Ishikawa (cell line): ENCODE data around the gene DNAJC15.

Source experiments
- CEBPB ChIP-seq: IDR thresholded peaks from 2 replicates; pipeline ENCODE4 v1.6.1; 2012
- CREB1 ChIP-seq: IDR thresholded peaks from 2 replicates; pipeline ENCODE4 v1.6.1; 2012; ENCODE audit warnings: low read depth
- EGR1 ChIP-seq: IDR thresholded peaks from 2 replicates; pipeline ENCODE4 v1.6.1; 2012
- EP300 ChIP-seq: IDR thresholded peaks from 2 replicates; pipeline ENCODE4 v1.6.1; 2012; ENCODE audit warnings: borderline replicate concordance
- FOXM1 ChIP-seq: IDR thresholded peaks from 2 replicates; pipeline ENCODE4 v1.6.1; 2012; ENCODE audit warnings: low read depth, borderline replicate concordance
- NFIC ChIP-seq: IDR thresholded peaks from 2 replicates; pipeline ENCODE4 v1.6.1; 2012
- RAD21 ChIP-seq: IDR thresholded peaks from 2 replicates; pipeline ENCODE4 v1.6.1; 2012; ENCODE audit warnings: low read depth
- TAF1 ChIP-seq: IDR thresholded peaks from 2 replicates; pipeline ENCODE4 v1.6.1; 2012; ENCODE audit warnings: low read depth, mild to moderate bottlenecking
- TCF12 ChIP-seq: IDR thresholded peaks from 2 replicates; pipeline ENCODE4 v1.6.1; 2012; ENCODE audit warnings: low read depth
- TEAD4 ChIP-seq: IDR thresholded peaks from 2 replicates; pipeline ENCODE4 v1.6.1; 2012
- YY1 ChIP-seq: IDR thresholded peaks from 2 replicates; pipeline ENCODE4 v1.6.1; 2012; ENCODE audit warnings: low read depth
- ZBTB7A ChIP-seq: IDR thresholded peaks from 2 replicates; pipeline ENCODE4 v1.6.1; 2012; ENCODE audit warnings: low read depth
- TF ChIP-seq, protein P1 (sequence below): IDR thresholded peaks from 2 replicates; pipeline ENCODE4 v1.6.1; 2012
- TF ChIP-seq, protein P2 (sequence below): IDR thresholded peaks from 2 replicates; pipeline ENCODE4 v1.6.1; 2012; ENCODE audit warnings: low read depth, mild to moderate bottlenecking
- TF ChIP-seq, protein P3 (sequence below): IDR thresholded peaks from 2 replicates; pipeline ENCODE4 v1.6.1; 2012

The DNAJC15 gene

DNA sequence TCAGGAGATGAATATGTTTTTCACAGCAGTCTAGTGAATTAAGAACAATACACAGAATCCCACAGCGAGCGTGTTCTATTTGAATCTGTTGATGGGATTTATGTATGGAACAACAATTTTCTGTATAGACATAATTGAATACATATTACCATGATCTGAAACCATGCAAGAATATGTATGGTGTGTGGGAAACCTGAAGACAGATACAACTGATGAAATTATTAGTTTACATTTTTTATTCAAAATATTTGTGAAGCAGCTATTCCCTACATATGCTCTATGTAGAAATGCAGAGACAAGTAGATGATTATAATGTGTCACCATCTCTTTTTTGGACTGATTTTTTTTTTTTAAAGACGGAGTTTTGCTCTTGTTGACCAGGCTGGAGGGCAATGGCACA is 91.8 kb downstream of the DNAJC15 start:
- TF ChIP-seq TCF12 (no peak), CREB1 (no peak), EGR1 (no peak), FOXM1 (no peak), TAF1 (no peak), CEBPB (no peak), RAD21 (no peak), TEAD4 (no peak), YY1 (no peak)
- TF ChIP-seq, protein P1, sequence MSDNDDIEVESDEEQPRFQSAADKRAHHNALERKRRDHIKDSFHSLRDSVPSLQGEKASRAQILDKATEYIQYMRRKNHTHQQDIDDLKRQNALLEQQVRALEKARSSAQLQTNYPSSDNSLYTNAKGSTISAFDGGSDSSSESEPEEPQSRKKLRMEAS: no peak
- TF ChIP-seq, protein P2, sequence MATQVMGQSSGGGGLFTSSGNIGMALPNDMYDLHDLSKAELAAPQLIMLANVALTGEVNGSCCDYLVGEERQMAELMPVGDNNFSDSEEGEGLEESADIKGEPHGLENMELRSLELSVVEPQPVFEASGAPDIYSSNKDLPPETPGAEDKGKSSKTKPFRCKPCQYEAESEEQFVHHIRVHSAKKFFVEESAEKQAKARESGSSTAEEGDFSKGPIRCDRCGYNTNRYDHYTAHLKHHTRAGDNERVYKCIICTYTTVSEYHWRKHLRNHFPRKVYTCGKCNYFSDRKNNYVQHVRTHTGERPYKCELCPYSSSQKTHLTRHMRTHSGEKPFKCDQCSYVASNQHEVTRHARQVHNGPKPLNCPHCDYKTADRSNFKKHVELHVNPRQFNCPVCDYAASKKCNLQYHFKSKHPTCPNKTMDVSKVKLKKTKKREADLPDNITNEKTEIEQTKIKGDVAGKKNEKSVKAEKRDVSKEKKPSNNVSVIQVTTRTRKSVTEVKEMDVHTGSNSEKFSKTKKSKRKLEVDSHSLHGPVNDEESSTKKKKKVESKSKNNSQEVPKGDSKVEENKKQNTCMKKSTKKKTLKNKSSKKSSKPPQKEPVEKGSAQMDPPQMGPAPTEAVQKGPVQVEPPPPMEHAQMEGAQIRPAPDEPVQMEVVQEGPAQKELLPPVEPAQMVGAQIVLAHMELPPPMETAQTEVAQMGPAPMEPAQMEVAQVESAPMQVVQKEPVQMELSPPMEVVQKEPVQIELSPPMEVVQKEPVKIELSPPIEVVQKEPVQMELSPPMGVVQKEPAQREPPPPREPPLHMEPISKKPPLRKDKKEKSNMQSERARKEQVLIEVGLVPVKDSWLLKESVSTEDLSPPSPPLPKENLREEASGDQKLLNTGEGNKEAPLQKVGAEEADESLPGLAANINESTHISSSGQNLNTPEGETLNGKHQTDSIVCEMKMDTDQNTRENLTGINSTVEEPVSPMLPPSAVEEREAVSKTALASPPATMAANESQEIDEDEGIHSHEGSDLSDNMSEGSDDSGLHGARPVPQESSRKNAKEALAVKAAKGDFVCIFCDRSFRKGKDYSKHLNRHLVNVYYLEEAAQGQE: no peak

DNA sequence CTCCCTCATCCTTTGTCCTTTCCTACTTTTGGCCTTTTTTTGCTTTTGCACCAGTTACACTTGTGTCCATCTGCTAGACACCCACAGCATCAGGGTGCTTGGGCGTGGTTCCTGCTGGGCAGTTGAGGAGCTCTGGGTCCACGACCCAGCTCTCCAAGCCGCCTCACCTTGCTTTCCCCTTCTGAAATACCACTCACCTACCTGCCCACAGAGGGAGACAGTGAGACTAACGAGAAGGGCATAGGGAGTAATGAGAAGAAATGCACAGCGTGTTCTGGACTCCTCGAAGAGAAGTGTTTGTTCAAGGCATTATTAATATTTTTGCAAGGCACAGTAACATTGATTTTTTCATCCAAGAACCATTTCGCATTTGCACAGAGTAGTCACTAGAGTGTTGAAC is 92.9 kb downstream of the DNAJC15 start:
- TF ChIP-seq TAF1 (no peak), EGR1 (no peak), CREB1 (no peak), TEAD4 (no peak), NFIC (no peak), RAD21 (no peak), TCF12 (no peak), YY1 (no peak), ZBTB7A (no peak), CEBPB (no peak), EP300 (no peak), FOXM1 (no peak)
- TF ChIP-seq, protein P3, sequence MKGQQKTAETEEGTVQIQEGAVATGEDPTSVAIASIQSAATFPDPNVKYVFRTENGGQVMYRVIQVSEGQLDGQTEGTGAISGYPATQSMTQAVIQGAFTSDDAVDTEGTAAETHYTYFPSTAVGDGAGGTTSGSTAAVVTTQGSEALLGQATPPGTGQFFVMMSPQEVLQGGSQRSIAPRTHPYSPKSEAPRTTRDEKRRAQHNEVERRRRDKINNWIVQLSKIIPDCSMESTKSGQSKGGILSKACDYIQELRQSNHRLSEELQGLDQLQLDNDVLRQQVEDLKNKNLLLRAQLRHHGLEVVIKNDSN: no peak
- TF ChIP-seq, protein P2: no peak
- TF ChIP-seq, protein P1: no peak

DNA sequence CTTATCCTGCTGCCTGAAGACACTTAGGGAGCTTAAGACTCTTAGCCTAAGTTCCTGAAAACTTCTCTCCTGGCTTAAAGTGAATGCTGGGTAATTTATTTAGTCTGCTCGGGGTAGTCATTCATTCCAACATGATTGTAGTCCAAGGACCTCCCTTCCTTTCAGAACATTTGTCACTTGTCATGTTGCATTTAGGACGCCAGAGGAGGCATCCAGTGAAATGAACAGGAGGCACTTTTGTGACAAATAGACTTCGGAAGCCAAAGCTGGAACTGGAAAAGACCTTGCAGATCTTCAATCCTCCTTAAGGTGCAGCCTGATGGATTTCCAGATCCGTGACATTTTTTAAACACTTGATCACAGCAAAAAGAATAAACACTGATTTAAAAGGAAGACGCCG is 95.1 kb downstream of the DNAJC15 start:
- TF ChIP-seq ZBTB7A: no peak
- TF ChIP-seq, protein P1: no peak

DNA sequence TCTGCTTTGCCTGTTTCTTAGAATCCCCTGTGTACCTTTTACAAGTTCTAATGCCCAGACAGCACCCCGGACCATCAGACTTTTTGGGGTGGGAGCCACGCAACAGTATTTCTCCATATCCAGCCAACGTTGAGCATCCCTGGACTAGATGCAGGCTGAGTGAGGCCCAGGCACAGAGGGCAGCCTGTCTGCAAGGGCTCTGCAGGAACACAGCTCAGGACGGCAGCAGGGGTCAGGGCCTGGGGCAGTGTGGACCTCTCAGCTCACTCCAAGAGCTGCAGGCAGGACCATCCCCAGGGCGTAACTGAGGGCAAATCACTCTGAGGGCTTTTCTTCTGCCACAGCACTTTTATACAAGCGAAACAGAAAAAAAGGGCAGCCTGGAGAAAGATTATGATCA is 95.8 kb downstream of the DNAJC15 start:
- TF ChIP-seq ZBTB7A (no peak), TEAD4 (no peak), NFIC (no peak), CREB1 (no peak), YY1 (no peak), CEBPB (no peak), EP300 (no peak), TAF1 (no peak), FOXM1 (no peak), TCF12 (no peak), EGR1 (no peak), RAD21 (no peak)
- TF ChIP-seq, protein P1: no peak
- TF ChIP-seq, protein P3: no peak
- TF ChIP-seq, protein P2: no peak
